NCI-H748 treated with DMSO at 0.1 percent for 48 hours (cell line): ENCODE results near the gene ERBB2.
A peak's percentile ranks its signal among the peaks of the same experiment; 100 is the strongest.

Source experiments
- DNase-seq: peaks from one replicate; lab custom pipeline; 2025; lab: John Stamatoyannopoulos, UW

The ERBB2 gene

GRCh38 chr17:39665642-39666224, 34.1 kb upstream of the ERBB2 start:
- DNase-seq = no peak

DNA sequence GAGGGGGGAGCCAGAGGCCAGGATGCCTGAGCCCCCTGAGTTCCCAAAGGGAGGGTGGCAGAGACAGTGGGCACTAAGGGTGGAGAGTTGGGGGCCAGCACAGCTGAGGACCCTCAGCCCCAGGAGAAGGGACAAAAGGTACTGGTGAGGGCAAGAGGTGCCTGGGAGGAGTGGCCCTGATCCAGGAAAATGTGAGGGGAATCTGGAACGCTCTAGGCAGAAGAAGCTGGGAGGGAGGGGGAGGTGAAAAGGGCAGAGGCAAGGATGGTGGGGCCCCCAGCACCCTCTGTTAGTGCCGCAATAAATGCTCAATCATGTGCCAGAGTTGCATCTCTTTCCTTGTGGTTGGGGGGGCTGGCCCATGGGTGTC, 33.6 kb upstream of the ERBB2 start:
- no peak for DNase-seq

DNA sequence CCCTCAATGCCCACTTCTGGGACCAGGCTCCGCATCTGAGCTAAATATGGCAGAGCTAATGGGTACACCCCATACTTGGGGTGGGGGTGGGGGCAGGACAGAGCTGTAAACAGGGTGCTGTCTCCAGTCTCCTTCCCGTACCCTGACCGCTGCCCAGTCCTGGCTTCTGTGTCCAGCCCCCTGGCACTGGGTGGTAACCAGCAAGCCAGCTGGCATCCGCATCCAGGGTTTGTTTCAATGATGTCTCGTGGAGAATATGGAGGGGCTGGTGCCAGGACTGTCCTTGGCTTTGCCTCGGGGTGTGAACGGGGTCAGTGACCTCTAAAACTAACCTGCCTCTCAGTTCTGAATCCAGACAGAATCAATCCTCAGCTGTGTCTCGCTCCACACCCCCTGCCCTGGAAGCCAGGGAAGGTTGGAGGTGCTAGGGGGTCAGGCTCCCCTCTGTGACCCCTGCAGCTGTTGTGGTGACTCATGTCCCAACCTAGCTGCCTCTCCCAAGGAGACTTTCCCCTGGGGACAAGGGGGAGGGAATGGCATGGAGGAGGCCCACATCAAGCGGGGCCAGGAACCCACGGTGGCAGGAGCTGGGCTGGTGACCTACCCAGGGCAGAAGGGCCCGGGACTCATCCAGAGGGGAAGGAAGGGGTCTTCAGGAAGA, 33.1 kb upstream of the ERBB2 start:
- no peak for DNase-seq

GRCh38 chr17:39667262-39667944, 32.5 kb upstream of the ERBB2 start:
- no peak for DNase-seq

DNA sequence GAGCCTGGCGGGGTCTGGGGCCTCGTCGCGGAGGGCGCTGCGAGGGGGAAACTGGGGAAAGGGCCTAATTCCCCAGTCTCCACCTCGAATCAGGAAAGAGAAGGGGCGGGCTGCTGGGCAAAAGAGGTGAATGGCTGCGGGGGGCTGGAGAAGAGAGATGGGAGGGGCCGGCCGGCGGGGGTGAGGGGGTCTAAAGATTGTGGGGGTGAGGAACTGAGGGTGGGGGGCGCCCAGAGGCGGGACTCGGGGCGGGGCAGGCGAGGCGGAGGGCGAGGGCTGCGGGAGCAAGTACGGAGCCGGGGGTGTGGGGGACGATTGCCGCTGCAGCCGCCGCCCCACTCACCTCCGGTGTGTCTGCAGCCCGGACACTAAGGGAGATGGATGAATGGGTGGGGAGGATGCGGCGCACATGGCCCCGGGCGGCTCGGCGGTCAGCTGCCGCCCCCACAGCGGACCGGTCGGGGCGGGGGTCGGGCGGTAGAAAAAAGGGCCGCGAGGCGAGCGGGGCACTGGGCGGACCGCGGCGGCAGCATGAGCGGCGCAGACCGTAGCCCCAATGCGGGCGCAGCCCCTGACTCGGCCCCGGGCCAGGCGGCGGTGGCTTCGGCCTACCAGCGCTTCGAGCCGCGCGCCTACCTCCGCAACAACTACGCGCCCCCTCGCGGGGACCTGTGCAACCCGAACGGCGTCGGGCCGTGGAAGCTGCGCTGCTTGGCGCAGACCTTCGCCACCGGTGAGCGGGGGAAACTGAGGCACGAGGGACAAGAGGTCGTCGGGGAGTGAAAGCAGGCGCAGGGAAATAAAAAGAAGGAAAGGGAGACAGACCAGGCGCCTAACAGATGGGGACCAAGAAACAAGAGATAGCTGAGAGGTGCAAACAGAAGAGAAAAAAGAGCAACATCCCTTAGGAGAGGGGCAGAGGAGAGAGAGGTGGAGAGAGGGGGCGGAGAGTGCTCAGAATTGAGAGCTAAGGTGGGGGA, 31.6 kb upstream of the ERBB2 start, which contains the start of gene PNMT:
Gene PNMT, plus strand, starts transcription at position 509 of the 980 bp plus-strand sequence. Its CDS starts 23 bp downstream, at position 532.
- DNase-seq = peak; percentile 26

- DNase-seq = no peak
Observed at GRCh38 chr17:39669897-39670735, 29.7 kb upstream of the ERBB2 start.

GRCh38 chr17:39670746-39671145, 29.1 kb upstream of the ERBB2 start:
- no peak for DNase-seq

DNA sequence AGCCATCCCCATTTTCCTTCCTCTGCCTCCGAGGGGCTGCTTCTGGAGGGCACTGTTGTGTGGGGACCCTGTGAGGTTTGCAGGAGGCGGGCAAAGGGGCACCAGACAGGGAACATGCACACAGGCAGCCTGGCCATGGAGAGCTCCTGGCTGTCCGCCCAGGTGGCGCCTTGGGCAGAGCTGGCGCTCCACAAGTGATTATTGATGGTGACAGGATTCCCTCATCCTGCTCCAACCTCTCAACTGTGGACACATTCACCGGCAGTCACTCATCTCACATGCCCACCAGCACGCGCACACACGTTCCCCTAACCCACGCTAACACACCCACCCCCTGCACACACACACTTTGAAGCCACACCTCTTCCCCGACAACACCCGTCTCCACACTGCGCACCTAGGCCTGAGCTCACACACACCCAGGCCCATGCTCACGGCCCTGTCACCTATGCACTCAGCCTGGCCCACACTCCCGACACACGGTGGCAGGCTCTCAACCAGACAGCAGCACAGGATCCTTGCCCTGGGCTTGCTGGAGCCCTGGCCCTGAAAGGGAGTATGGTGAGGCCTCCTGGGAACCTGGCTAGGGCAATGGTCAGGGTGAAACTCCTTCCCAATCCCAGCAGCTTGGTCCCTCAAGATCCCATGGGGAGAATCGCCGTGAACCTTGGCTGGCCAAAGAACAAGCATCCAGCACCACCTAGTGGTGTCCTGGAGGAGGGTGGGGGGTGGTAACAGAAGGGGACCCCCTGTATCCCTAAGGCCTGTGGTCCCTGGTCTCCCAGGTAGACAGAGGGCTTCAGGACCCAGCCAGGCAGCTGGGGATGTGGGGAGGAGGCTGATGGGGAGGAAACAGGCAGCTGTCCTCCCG, 28.0 kb upstream of the ERBB2 start:
- DNase-seq = no peak

DNA sequence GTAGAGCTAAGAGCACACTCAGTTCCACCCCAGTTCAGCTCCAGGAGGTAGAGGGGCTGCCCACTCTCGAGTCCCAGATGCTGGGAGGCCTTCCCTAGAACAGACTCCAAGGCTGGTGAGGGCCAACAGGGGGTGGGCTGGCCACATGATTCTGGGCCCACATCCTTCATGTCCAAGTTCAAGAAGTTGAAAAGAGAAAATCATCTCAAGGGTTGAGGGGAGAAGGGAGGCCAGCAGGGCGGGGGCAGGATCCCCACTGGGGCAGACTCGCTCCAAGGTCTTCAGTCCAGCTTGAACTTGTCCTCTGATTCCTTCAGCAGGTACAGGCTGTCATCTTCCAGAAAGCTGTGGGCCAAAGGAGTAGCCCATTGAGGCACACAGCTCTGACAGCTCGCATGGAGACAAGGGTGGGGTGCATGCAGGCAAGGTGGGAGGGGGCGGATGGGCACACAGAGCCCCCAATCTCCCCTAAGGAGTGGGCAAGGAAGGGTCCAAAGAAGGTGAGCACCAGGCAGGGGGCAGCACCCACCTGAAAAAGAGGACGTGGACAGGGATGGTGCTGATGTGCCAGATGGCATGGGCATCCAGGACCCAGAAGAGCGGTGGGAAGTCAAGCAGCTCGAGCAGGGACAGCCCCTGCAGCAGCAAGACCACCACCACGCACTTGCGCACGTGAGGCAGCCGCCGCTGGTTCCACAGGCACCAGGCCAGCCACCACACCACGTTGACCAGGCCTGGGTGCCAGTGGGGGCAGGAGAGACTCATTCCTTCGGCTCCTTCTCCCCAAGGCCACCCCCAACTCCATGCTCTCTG, 27.1 kb upstream of the ERBB2 start:
- DNase-seq = no peak

- DNase-seq = no peak
Observed at GRCh38 chr17:39673335-39674081, 26.4 kb upstream of the ERBB2 start.

GRCh38 chr17:39674179-39674578, 25.7 kb upstream of the ERBB2 start:
- DNase-seq = no peak

DNA sequence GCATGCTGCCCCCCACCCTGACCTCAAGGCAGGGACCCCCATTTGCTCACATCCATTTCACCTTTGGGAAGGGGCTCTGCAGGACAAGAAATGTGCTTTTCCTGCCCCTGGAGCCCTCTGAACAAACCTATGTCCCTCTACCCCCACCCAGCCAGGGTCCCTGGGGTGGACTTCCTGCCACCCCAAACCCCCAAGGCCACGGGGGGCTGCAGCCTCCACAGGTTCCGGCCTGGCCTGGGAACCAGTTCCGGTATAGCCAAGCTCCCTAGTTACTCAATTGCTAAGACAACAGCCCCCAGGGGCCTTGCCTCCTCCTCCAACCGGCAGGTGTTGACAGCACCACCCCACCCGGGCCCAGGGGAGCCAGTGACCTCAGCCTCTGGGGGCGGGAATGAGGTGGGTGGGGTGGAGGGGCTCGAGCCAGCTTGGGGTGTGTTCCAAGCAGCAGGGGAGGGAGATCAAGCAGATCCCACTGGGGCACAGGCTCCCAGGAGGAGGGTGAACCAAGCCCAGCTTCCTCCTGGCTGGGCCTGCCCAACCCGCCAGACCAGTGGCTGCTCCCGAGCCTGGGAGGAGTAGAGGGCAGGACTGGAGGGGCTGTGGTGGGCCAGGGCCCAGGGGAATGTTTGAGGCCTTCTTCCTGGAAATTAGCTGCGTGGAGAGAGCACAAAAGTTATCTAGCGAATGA, 25.0 kb upstream of the ERBB2 start:
- DNase-seq = no peak

DNA sequence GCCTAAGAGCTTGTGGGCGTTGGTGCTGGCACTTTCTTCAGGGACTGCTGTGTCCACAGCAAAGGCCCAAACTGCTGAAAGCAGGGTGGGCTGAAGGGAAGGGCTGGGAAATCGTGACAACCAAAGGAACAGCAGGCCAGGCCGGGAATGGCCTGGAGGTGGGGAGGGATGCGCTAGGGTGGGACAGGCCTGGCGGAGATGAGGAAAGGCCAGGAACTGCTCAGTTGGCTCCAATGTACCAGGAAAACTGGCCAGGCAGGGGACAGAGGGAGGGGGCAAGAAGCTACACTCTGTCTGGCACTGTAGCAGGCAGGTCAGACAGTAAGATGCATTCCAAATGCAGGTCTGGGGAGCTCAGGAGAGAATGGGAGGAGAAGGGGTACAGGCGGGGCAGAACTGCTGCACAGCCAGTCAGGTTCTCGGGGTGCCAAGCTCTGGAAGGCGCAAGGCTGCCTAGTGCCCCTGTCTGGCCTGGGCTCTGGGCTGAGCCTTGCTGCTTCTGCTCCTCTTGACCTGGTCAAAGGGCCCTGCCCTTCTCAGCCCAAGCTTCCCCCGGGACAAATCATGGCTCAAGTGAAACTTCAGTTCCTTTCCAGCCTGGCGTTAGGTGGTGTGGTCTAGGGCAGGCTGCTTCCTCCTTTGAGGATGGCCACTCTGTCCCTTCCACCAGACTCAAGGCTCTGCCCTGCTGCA, 24.3 kb upstream of the ERBB2 start:
- DNase-seq = no peak

GRCh38 chr17:39676198-39676819, 23.6 kb upstream of the ERBB2 start:
- DNase-seq = no peak

DNA sequence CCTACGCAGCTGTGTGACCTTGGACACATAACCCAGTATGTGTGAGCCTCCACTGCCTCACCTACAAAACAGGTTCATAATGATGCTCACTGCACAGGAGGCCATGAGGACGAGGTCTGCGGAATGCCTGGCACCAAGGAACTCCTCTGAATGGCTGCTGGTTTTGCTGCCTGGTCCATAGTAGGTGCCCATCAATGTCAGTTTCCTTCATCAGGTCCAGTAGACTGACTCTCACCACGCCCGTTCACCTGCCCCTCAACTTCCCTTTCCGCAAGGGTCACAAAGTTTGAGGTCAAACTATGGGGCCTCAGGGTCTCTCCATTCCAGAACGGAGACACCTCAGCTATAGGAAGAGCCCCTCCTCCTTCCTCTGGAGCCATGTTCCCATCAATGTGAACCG, 22.8 kb upstream of the ERBB2 start:
- DNase-seq = no peak

GRCh38 chr17:39677542-39678339, 22.1 kb upstream of the ERBB2 start:
- no peak for DNase-seq
